ENCODE measurements around the gene AHSG. TPM values are rescaled to one million over a fixed set of nuclear protein-coding genes. Genes with fewer than 3 reads are reported as not detected.

The AHSG gene
- total RNA-seq, 1 donor from 2014 or later: not detected

DNA sequence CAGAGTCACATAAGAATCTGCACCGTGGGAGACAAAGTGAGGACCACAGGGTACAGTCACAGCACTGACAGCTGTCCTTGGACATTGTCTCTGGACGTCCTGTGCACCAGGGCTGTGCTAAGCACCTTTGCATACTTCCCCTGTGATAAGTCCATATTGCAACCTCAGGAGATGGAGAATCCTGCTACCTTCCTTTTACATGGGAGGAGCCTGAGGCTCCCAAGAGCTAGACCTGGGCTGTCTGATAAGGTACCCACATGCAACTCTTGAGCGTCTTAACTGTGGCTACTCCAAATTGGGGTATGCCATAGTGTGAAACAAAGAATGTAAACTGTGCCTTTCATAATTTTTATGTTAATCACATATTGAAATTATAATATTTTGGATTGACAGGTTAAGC, 24.8 kb downstream of the AHSG start:
- Mint-ChIP-seq H3K9me3 (ENCODE audit: unreplicated experiment) (no peaks in the 10 kb centered on the region), H3K4me1 (ENCODE audit: unreplicated experiment) (peaks cover 12% of the 10 kb centered on the region), H3K36me3 (ENCODE audit: unreplicated experiment) (no peaks in the 10 kb centered on the region), H3K27ac (ENCODE audit: unreplicated experiment) (no peak overlapping the region), H3K27me3 (ENCODE audit: unreplicated experiment) (peaks cover 28% of the 10 kb centered on the region), H3K4me3 (ENCODE audit: unreplicated experiment) (no peak overlapping the region)
- no peak for DNase-seq (ENCODE audit: extremely low spot score, unreplicated experiment)
- TF ChIP-seq CTCF (IDR thresholded peaks at IDR 0.05): no peak

DNA sequence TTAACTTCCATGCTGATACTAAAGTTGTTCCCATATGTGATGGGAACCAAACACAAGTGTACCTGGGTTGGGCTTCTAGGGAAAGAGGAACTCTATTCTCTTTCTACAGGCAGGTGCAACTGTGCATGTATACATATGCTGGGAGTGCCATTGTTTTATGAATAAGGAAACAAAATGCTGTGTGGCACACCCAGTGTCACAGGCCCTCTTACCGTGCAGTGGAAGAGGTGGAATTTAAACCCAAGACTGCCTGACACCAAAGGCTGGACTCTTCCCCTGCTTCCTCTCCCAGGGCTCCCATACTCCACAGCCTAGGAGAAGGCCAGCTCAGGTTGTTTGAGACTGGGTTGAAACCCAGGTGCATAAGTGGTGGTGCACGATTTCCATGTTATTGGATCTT, 25.4 kb downstream of the AHSG start:
- peaks cover 34% of the 10 kb centered on the region for H3K27me3 Mint-ChIP-seq (ENCODE audit: unreplicated experiment)
- no peak overlapping the region for H3K4me3 Mint-ChIP-seq (ENCODE audit: unreplicated experiment)
- H3K4me1 Mint-ChIP-seq (ENCODE audit: unreplicated experiment): peaks cover 12% of the 10 kb centered on the region
- H3K27ac Mint-ChIP-seq (ENCODE audit: unreplicated experiment): no peak overlapping the region
- no peaks in the 10 kb centered on the region for H3K36me3 Mint-ChIP-seq (ENCODE audit: unreplicated experiment)
- no peak for DNase-seq (ENCODE audit: extremely low spot score, unreplicated experiment)
- TF ChIP-seq CTCF (IDR thresholded peaks at IDR 0.05): no peak
- H3K9me3 Mint-ChIP-seq (ENCODE audit: unreplicated experiment): no peaks in the 10 kb centered on the region

GRCh38 chr3:186639778-186640472, 27.1 kb downstream of the AHSG start, which contains the start of gene FETUB:
Gene FETUB (plus strand): TSS chr3:186640399. CDS start chr3:186640461, 62 bp downstream.
- Mint-ChIP-seq H3K4me3 (ENCODE audit: unreplicated experiment) (no peak within 1 kb of the TSS), H3K9me3 (ENCODE audit: unreplicated experiment) (no peaks in the 10 kb centered on the region), H3K27ac (ENCODE audit: unreplicated experiment) (peak within 1 kb of the TSS; percentile 39), H3K36me3 (ENCODE audit: unreplicated experiment) (no peaks in the 10 kb centered on the region), H3K4me1 (ENCODE audit: unreplicated experiment) (peaks cover 12% of the 10 kb centered on the region), H3K27me3 (ENCODE audit: unreplicated experiment) (peaks cover 37% of the 10 kb centered on the region)
- no peak for TF ChIP-seq CTCF (IDR thresholded peaks at IDR 0.05)
- DNase-seq (ENCODE audit: extremely low spot score, unreplicated experiment): no peak

- Mint-ChIP-seq H3K9me3 (ENCODE audit: unreplicated experiment) (no peaks in the 10 kb centered on the region), H3K4me3 (ENCODE audit: unreplicated experiment) (no peak overlapping the region), H3K36me3 (ENCODE audit: unreplicated experiment) (no peaks in the 10 kb centered on the region), H3K27me3 (ENCODE audit: unreplicated experiment) (peaks cover 35% of the 10 kb centered on the region), H3K27ac (ENCODE audit: unreplicated experiment) (peak overlapping the region; percentile 39), H3K4me1 (ENCODE audit: unreplicated experiment) (peaks cover 12% of the 10 kb centered on the region)
- DNase-seq (ENCODE audit: extremely low spot score, unreplicated experiment): peak; percentile 83
- no peak for TF ChIP-seq CTCF (IDR thresholded peaks at IDR 0.05)
Observed at GRCh38 chr3:186640473-186640818, 27.6 kb downstream of the AHSG start.

DNA sequence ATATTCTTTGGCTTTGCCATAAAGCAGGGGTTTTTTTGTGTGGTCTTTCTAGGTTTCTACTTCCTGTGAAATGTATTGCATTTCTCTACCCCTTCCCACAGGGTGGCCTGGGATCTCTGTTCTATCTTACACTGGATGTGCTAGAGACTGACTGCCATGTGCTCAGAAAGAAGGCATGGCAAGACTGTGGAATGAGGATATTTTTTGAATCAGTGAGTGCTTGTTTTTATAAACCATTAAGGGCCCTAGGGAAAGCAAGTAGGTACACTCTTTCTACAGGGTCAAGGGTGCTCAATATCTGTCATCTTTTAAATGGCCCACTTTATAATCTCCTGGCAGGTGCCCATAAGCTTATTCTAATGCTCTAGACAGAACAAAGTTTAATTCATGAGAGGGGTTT, 28.1 kb downstream of the AHSG start:
- TF ChIP-seq CTCF (IDR thresholded peaks at IDR 0.05): no peak
- no peak for DNase-seq (ENCODE audit: extremely low spot score, unreplicated experiment)
- Mint-ChIP-seq H3K4me1 (ENCODE audit: unreplicated experiment) (peaks cover 12% of the 10 kb centered on the region), H3K27ac (ENCODE audit: unreplicated experiment) (no peak overlapping the region), H3K36me3 (ENCODE audit: unreplicated experiment) (no peaks in the 10 kb centered on the region), H3K27me3 (ENCODE audit: unreplicated experiment) (peaks cover 33% of the 10 kb centered on the region), H3K4me3 (ENCODE audit: unreplicated experiment) (no peak overlapping the region), H3K9me3 (ENCODE audit: unreplicated experiment) (no peaks in the 10 kb centered on the region)
